ENCODE measurements around the gene OMP. TPM values are rescaled to one million over a fixed set of nuclear protein-coding genes. Genes with fewer than 3 reads are reported as not detected.

OMP gene
- total and polyA plus RNA-seq, 8 donors: 0.61 to 0.78 (median 0.69) TPM; not detected in 5

- intact Hi-C loops (cut with DNase I): loop anchor here in 1 of 3 donors (5.0 to 10.0 kb wide), 2 partner anchors 60 to 432 kb away; no protein-coding TSS in a partner anchor
- Histone ChIP-seq H3K4me1 (peaks cover 0 to 5% (median 3%) of the 10 kb centered on the region in 3 donors), H3K4me3 (no peak overlapping the region), H3K27ac (no peak overlapping the region), H3K9me3 (no peaks in the 10 kb centered on the region), H3K27me3 (no peaks in the 10 kb centered on the region), H3K36me3 (peaks cover 0 to 12% (median 0%) of the 10 kb centered on the region in 3 donors)
- DNase-seq (peak in 1 of 6 donors; percentile 35), FAIRE-seq (no peak), ATAC-seq (no peak)
- whole genome bisulfite sequencing, 2 donors: 83 to 90% methylated on average over 7 of the region's 7 CpGs
- TF ChIP-seq, protein P1, sequence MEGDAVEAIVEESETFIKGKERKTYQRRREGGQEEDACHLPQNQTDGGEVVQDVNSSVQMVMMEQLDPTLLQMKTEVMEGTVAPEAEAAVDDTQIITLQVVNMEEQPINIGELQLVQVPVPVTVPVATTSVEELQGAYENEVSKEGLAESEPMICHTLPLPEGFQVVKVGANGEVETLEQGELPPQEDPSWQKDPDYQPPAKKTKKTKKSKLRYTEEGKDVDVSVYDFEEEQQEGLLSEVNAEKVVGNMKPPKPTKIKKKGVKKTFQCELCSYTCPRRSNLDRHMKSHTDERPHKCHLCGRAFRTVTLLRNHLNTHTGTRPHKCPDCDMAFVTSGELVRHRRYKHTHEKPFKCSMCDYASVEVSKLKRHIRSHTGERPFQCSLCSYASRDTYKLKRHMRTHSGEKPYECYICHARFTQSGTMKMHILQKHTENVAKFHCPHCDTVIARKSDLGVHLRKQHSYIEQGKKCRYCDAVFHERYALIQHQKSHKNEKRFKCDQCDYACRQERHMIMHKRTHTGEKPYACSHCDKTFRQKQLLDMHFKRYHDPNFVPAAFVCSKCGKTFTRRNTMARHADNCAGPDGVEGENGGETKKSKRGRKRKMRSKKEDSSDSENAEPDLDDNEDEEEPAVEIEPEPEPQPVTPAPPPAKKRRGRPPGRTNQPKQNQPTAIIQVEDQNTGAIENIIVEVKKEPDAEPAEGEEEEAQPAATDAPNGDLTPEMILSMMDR (IDR thresholded peaks at IDR 0.05): no peak
Measured at GRCh38 chr11:77122576-77123212, 20.1 kb downstream of the OMP start.

DNA sequence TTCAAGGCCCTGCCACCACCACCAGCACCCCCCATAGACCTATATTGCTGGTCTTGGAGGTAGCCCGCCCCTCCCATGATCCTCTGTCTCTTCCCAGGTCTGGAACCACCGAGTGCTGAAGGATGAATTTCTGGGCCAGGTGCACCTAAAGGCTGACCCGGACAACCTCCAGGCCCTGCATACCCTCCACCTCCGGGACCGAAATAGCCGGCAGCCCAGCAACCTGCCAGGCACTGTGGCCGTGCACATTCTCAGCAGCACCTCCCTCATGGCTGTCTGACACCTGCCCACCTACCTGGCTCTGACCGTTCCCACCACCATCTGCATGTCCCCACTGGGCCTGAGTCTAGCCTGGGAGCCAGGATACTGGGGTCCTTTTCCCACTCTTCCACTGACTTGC is 21.0 kb downstream of the OMP start:
- intact Hi-C loops (cut with DNase I): loop anchor here in 1 of 3 donors (5.0 to 10.0 kb wide), 2 partner anchors 59 to 431 kb away; no protein-coding TSS in a partner anchor
- DNase-seq (no peak), ATAC-seq (no peak), FAIRE-seq (no peak)
- Histone ChIP-seq H3K36me3 (peaks cover 0 to 12% (median 0%) of the 10 kb centered on the region in 3 donors), H3K27ac (no peak overlapping the region), H3K27me3 (no peaks in the 10 kb centered on the region), H3K9me3 (no peaks in the 10 kb centered on the region), H3K4me3 (no peak overlapping the region), H3K4me1 (peaks cover 0 to 6% (median 5%) of the 10 kb centered on the region in 3 donors)
- TF ChIP-seq, protein P1 (IDR thresholded peaks at IDR 0.05): no peak
- WGBS, 2 donors: 89 to 93% methylated on average over 8 of the region's 8 CpGs

DNA sequence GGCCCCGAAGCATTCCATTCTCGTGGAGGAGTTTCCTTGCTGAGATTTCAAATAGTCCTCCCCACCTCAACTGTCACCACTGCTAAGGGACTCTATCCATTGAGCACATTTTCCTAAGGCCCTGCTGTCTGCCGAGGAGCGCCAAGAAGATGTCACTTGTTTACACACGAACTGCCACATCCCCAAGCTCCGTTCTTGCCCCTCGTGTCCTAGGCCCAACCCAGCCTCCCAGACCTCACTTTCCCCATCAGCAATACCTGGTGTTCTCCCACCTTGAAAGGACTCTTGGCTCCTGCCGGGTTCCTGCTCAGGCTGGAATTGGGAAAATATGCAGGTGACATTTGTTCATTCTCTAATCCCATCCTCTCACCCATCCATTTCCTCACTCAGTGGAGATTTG is 21.4 kb downstream of the OMP start:
- Histone ChIP-seq H3K36me3 (peaks cover 0 to 12% (median 0%) of the 10 kb centered on the region in 3 donors), H3K4me1 (peaks cover 0 to 8% (median 5%) of the 10 kb centered on the region in 3 donors), H3K27ac (no peak overlapping the region), H3K9me3 (no peaks in the 10 kb centered on the region), H3K4me3 (no peak overlapping the region), H3K27me3 (no peaks in the 10 kb centered on the region)
- DNase-seq (no peak), ATAC-seq (no peak), FAIRE-seq (no peak)
- 83 to 91% methylated on average over 8 of the region's 8 CpGs for WGBS, 2 donors
- TF ChIP-seq, protein P1 (IDR thresholded peaks at IDR 0.05): no peak
- intact Hi-C loops (cut with DNase I): loop anchor here in 1 of 3 donors (5.0 to 10.0 kb wide), 2 partner anchors 58 to 431 kb away; no protein-coding TSS in a partner anchor

GRCh38 chr11:77124488-77124887 is 21.8 kb downstream of the OMP start:
- ATAC-seq (no peak), DNase-seq (peak in 2 of 6 donors; percentile 9 to 39), FAIRE-seq (no peak)
- no peaks in the 10 kb centered on the region for H3K27me3 ChIP-seq
- 90 to 94% methylated on average over 6 of the region's 6 CpGs for WGBS, 2 donors
- TF ChIP-seq, protein P1 (IDR thresholded peaks at IDR 0.05): no peak
- H3K4me3 ChIP-seq: no peak overlapping the region
- peaks cover 0 to 12% (median 0%) of the 10 kb centered on the region in 3 donors for H3K36me3 ChIP-seq
- H3K4me1 ChIP-seq: peaks cover 0 to 8% (median 5%) of the 10 kb centered on the region in 3 donors
- intact Hi-C loops (cut with DNase I): loop anchor here in 1 of 3 donors (5.0 to 10.0 kb wide), 2 partner anchors 58 to 430 kb away; no protein-coding TSS in a partner anchor
- no peaks in the 10 kb centered on the region for H3K9me3 ChIP-seq
- H3K27ac ChIP-seq: no peak overlapping the region

DNA sequence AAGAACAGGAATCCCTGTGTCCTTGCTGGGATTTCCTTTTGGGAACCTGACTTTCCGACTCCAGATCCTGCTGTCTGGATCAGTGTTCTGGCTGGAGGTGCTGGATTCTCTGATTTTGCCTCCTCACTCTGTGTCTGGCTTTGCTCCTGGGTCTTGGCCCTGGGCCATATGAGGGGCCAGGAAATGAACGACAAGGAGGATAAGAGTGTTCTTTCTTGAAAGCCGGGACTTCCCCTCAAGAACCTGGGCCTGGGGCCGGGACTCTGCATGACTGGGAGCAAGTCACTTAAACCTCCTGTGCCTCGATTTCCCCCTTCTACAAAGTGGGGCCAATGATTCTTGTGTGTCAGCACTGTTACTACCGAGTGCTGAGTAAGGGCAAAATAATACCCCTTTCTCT is 22.6 kb downstream of the OMP start:
- TF ChIP-seq, protein P1 (IDR thresholded peaks at IDR 0.05): no peak
- Histone ChIP-seq H3K27ac (no peak overlapping the region), H3K4me3 (no peak overlapping the region), H3K4me1 (peaks cover 0 to 8% (median 5%) of the 10 kb centered on the region in 3 donors), H3K36me3 (peaks cover 0 to 11% (median 0%) of the 10 kb centered on the region in 3 donors), H3K9me3 (no peaks in the 10 kb centered on the region), H3K27me3 (no peaks in the 10 kb centered on the region)
- no peak for FAIRE-seq
- WGBS, 2 donors: 71 to 78% methylated on average over 6 of the region's 6 CpGs
- intact Hi-C loops (cut with DNase I): loop anchor here in 1 of 3 donors (10.0 kb wide), 1 partner anchor 430 kb away; no protein-coding TSS in a partner anchor
- no peak for ATAC-seq
- DNase-seq: peak in 2 of 6 donors; percentile 18 to 39
